GM19043 (cell line): ENCODE measurements around the gene PLCD3.

Source experiments
- ATAC-seq: cut with Tn5 transposase; IDR thresholded peaks from one replicate; pipeline ENCODE4 v1.9.1; 2021; ENCODE audit warnings: low read depth; ENCODE audit not compliant: unreplicated experiment

PLCD3 gene

DNA sequence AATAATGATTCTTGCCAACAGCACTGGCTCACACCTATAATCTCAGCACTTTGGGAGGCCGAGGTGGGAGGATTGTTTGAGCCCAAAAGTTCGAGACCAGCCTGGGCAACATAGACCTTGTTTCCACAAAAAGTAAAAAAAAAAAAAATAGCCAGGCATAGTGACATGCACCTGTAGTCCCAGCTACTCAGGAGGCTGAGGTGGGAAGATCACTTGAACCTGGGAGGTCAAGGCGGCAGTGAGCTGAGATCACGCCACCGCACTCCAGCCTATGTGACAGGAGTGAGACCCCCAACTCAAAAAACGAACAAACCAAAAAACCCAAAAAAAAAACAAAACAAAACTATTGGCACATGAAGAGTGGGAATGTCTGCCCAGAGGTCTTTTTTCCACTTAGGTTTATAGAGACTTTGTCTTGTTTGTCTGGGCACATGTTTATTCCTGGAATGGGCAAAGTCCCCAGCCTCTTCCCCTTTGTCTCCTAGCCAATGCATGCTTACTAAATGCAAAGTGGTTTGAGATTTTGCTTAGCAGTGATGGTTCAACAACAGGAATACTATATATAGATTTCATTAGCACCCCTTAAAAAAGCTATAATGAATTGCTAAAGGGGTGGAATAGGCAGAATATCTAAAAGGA lies 45.3 kb downstream of the PLCD3 start:
- no peak for ATAC-seq

DNA sequence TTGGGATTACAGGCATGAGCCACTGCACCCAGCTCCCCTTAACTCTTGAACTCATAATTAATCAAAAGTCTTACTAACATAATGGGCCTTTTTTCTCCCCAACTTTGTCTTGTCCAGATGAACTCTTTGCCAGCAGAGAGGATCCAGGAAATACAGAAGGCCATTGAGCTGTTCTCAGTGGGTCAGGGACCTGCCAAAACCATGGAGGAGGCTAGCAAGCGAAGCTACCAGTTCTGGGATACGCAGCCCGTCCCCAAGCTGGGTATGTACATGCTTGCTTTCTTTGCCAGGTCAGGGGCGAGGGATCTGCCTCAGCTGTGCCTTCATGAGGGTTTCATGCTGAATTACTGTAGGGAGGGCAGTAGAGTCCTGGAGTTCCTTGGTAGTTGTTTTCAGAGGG lies 45.9 kb downstream of the PLCD3 start:
- ATAC-seq, result no peak

GRCh38 chr17:45081047-45081703 lies 51.1 kb downstream of the PLCD3 start:
- no peak for ATAC-seq

DNA sequence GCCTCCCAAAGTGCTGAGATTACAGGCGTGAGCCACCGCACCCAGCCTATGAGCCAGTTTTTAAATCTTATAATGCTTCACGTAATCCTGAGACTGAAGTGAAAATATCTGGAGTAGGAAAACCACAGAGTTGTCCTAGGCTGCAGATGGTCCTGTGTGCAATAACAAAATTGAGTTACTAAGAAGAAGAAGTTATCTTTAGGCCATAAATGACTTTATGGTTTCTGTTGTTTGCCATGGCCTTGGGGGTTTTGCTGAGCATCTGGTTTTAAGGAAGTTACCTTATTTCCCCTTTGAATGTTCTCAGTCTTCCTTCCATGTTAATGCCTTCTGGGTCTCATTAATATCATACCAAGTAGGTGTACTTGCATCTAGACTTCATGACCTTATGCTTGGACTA lies 54.7 kb downstream of the PLCD3 start:
- ATAC-seq, result no peak

DNA sequence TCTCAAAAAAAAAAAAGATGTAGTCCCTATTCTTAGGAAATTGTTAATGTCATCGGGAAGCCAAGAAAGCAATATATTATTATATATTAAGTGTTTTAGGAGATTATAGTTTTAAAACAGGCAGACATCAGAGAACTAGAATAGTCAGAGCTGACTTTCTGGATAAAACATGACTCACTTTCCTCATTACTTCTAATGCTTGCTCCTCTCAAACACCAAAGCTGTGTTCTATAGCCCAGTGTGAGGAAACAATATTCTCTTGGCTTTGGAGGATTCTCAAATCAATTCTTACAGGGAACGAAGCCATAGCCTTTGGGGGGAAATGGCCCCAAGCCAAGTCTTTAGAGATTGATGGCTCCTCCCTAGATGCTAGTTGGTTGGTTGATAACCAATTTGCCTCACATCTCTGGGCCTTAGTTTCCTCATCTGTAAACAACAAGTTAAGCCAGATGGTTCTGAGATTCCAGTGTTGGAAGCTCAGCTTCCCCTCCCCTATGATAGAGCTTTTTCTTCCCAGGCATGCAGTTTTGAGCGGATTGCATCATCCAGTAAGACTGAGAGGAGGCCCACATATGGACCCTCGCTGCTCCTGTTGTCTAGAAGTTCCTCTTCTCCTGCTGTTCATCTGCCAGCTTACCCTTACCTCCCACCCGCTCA lies 58.8 kb downstream of the PLCD3 start:
- ATAC-seq, result no peak

GRCh38 chr17:45070809-45071208 lies 61.5 kb downstream of the PLCD3 start:
- ATAC-seq, result no peak

GRCh38 chr17:45070001-45070400 lies 62.3 kb downstream of the PLCD3 start:
- no peak for ATAC-seq

DNA sequence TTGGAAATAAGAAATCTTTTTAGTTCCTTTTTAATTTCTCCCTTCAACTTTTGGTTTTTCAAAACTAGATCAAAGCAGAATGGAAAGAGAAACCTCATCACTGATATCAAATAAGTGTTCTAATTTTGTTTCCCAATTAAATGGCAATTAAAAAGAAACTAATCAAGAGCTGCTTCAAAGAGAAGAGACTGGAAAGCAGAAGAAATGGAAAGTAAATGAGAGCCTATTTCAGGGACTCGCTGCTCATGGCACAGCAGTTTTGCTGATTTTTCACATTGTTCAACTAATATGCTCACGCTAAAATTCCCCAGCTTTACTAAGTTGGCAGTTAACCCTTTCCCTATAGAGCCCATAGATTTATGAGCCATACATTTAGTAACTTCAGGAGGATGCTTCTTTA lies 64.7 kb downstream of the PLCD3 start:
- no peak for ATAC-seq

GRCh38 chr17:45063198-45063597 lies 69.1 kb downstream of the PLCD3 start:
- no peak for ATAC-seq

DNA sequence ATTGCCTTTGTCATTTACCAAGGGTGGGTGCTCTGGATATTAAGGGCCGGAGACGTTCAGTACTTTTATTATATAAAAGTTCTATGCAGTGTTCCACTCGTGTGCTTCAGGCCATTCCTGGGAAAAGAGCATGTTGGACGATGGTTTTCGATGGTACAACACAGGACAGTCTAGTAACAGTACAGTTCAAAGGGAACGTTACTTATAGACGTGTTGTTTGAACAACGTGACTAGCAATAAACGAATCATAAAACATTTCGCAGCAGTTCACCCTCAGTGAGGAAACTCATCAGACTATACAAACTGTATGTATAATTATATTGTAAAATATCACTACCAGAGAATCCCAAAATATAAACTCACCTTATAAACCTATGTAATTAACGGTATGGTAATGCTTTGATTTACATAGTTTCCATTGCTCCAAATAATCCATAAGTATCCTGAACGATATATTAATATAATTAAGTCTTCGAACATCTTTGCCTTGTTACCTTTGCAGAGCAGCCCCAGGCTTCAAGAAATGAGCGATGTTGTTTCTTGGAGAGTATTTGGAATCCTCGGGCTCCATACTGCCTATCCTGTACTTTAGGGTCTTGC lies 70.6 kb downstream of the PLCD3 start:
- no peak for ATAC-seq

GRCh38 chr17:45060797-45061605 lies 71.3 kb downstream of the PLCD3 start, which contains the start of gene NMT1:
Gene NMT1, plus strand, starts transcription at chr17:45061317. Its CDS starts 13 bp downstream, at chr17:45061330.
- ATAC-seq, result peak; percentile 79

DNA sequence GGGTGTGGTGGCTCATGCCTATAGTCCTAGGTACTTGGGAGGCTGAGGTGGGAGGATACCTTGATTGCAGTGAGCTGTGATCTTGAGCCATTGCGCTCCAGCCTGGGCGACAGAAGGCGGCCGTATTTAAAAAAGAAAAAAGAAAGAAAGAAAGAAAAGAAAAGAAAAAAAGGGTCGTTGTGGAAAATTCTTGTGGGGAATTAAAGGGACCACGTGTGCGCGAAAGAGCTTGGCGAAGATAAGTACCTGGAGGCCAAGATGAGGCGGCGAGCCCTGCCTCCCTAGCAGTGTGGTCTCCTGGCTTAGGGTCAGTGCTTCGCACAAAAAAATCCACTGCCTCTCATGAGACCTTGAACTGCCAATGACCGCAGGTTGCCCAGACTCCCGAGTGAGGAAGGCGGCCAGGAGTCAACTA lies 71.9 kb downstream of the PLCD3 start:
- no peak for ATAC-seq
